ENCODE data around the gene DCPS. TPM values are rescaled to one million over a fixed set of nuclear protein-coding genes. Genes with fewer than 3 reads are reported as not detected.

Gene DCPS
- total RNA-seq, 1 donor from 2014 or later: 11.3 TPM

DNA sequence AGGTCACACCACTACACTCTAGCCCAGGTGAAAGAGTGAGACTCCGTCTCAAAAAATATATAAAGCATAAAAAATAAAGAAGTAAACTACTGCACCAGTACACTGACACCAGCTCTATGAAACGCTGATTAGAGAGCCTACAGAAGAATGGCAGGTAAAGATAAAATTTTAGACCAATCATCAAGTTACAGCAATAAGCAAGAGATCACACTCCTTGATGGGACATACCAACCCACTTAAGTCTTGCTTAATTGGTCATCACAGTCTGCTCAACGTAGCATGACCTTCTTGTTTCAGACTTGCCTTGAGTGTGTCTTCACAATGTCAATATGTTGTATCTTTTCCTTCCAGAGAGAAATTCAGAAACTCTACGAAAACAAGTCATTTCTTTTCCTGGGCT, 47.6 kb upstream of the DCPS start:
- H3K27ac Mint-ChIP-seq (ENCODE audit: unreplicated experiment): no peak overlapping the region
- no peaks in the 10 kb centered on the region for H3K9me3 Mint-ChIP-seq (ENCODE audit: unreplicated experiment)
- no peaks in the 10 kb centered on the region for H3K79me2 ChIP-seq (ENCODE audit: insufficient read depth, low read length)
- no peak overlapping the region for H3K27ac ChIP-seq (ENCODE audit: low read depth, low read length)
- H3K9me3 ChIP-seq (ENCODE audit: insufficient read depth, low read depth, low read length): no peaks in the 10 kb centered on the region
- H2AFZ ChIP-seq (ENCODE audit: low read depth, low read length): no peak overlapping the region
- H3K4me1 Mint-ChIP-seq (ENCODE audit: low read depth, unreplicated experiment): peaks cover 8% of the 10 kb centered on the region
- H3K36me3 ChIP-seq (ENCODE audit: insufficient read depth, low read length): peaks cover 28% of the 10 kb centered on the region
- no peak overlapping the region for H3K4me3 Mint-ChIP-seq (ENCODE audit: unreplicated experiment)
- H3K27me3 ChIP-seq (ENCODE audit: insufficient read depth, low read length): no peaks in the 10 kb centered on the region
- H3K4me3 ChIP-seq (ENCODE audit: insufficient read depth, low read depth, low read length): no peak overlapping the region
- no peak overlapping the region for H3K9ac ChIP-seq (ENCODE audit: low read length)
- H3K4me2 ChIP-seq (ENCODE audit: low read length): no peak overlapping the region
- no peaks in the 10 kb centered on the region for H3K27me3 Mint-ChIP-seq (ENCODE audit: low read depth, unreplicated experiment)
- FAIRE-seq: no peak
- no peak for DNase-seq (ENCODE audit: low read depth)
- H3K4me1 ChIP-seq (ENCODE audit: insufficient read depth, low read length): peaks cover 8% of the 10 kb centered on the region
- peaks cover 17% of the 10 kb centered on the region for H3K36me3 Mint-ChIP-seq (ENCODE audit: low read depth, unreplicated experiment)
- peaks cover 42% of the 10 kb centered on the region for H4K20me1 ChIP-seq (ENCODE audit: insufficient read depth, low read length)
- TF ChIP-seq, protein P1, sequence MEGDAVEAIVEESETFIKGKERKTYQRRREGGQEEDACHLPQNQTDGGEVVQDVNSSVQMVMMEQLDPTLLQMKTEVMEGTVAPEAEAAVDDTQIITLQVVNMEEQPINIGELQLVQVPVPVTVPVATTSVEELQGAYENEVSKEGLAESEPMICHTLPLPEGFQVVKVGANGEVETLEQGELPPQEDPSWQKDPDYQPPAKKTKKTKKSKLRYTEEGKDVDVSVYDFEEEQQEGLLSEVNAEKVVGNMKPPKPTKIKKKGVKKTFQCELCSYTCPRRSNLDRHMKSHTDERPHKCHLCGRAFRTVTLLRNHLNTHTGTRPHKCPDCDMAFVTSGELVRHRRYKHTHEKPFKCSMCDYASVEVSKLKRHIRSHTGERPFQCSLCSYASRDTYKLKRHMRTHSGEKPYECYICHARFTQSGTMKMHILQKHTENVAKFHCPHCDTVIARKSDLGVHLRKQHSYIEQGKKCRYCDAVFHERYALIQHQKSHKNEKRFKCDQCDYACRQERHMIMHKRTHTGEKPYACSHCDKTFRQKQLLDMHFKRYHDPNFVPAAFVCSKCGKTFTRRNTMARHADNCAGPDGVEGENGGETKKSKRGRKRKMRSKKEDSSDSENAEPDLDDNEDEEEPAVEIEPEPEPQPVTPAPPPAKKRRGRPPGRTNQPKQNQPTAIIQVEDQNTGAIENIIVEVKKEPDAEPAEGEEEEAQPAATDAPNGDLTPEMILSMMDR (IDR thresholded peaks at IDR 0.05; ENCODE audit: insufficient read depth, low read depth, low read length): no peak
- no peak for TF ChIP-seq EZH2 (IDR thresholded peaks at IDR 0.05; ENCODE audit: insufficient read depth, low read length)

DNA sequence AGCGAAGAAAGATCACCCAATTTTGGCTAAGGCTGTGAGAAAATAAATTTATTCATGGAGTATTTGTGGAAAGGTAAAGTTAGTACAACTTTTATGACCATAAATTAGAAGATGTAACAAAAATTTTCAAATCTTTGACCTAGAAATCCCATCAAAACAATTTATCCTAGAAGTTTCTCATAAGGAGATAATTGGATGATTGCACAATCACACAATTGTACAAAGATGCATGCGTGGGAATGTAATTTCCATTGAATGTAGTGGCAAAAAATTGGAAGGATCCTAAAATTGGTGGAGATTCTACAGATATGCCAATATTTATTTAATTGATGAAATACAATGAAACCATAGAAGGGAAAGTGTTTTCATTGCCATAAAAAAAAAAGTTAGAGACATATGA, 46.7 kb upstream of the DCPS start:
- Histone ChIP-seq H2AFZ (ENCODE audit: low read depth, low read length) (no peak overlapping the region), H4K20me1 (ENCODE audit: insufficient read depth, low read length) (peaks cover 45% of the 10 kb centered on the region), H3K36me3 (ENCODE audit: insufficient read depth, low read length) (peaks cover 30% of the 10 kb centered on the region), H3K4me3 (ENCODE audit: insufficient read depth, low read depth, low read length) (no peak overlapping the region), H3K79me2 (ENCODE audit: insufficient read depth, low read length) (no peaks in the 10 kb centered on the region), H3K4me1 (ENCODE audit: insufficient read depth, low read length) (peaks cover 8% of the 10 kb centered on the region), H3K27me3 (ENCODE audit: insufficient read depth, low read length) (no peaks in the 10 kb centered on the region), H3K9ac (ENCODE audit: low read length) (no peak overlapping the region), H3K27ac (ENCODE audit: low read depth, low read length) (no peak overlapping the region), H3K4me2 (ENCODE audit: low read length) (no peak overlapping the region), H3K9me3 (ENCODE audit: insufficient read depth, low read depth, low read length) (no peaks in the 10 kb centered on the region)
- H3K27me3 Mint-ChIP-seq (ENCODE audit: low read depth, unreplicated experiment): no peaks in the 10 kb centered on the region
- TF ChIP-seq, protein P1 (IDR thresholded peaks at IDR 0.05; ENCODE audit: insufficient read depth, low read depth, low read length): no peak
- TF ChIP-seq EZH2 (IDR thresholded peaks at IDR 0.05; ENCODE audit: insufficient read depth, low read length): no peak
- no peak overlapping the region for H3K27ac Mint-ChIP-seq (ENCODE audit: unreplicated experiment)
- no peak overlapping the region for H3K4me3 Mint-ChIP-seq (ENCODE audit: unreplicated experiment)
- H3K36me3 Mint-ChIP-seq (ENCODE audit: low read depth, unreplicated experiment): peaks cover 17% of the 10 kb centered on the region
- DNase-seq (ENCODE audit: low read depth) (no peak), FAIRE-seq (no peak)
- H3K9me3 Mint-ChIP-seq (ENCODE audit: unreplicated experiment): no peaks in the 10 kb centered on the region
- H3K4me1 Mint-ChIP-seq (ENCODE audit: low read depth, unreplicated experiment): peaks cover 8% of the 10 kb centered on the region

DNA sequence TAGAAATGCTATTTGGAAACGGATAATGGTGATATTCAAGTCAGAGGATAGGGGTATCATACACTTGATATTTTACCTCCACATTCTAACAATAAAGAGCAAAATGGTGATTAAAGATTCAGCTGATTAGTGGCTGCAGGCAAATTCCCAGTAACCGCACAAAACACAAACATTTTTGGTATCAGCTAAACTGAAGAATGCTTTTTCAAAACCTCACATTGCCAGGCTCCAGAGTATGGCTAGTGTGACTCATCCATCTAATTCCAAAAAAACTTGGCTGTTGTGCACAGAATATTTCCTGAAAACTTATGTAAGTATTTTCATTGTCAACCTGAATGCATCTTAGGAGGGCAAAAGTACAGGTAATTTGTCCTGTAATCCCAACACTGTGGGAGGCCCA, 46.1 kb upstream of the DCPS start:
- H3K79me2 ChIP-seq (ENCODE audit: insufficient read depth, low read length): no peaks in the 10 kb centered on the region
- peak overlapping the region; percentile 16 for H3K4me2 ChIP-seq (ENCODE audit: low read length)
- H2AFZ ChIP-seq (ENCODE audit: low read depth, low read length): no peak overlapping the region
- H4K20me1 ChIP-seq (ENCODE audit: insufficient read depth, low read length): peaks cover 48% of the 10 kb centered on the region
- no peaks in the 10 kb centered on the region for H3K27me3 ChIP-seq (ENCODE audit: insufficient read depth, low read length)
- H3K27me3 Mint-ChIP-seq (ENCODE audit: low read depth, unreplicated experiment): no peaks in the 10 kb centered on the region
- no peak overlapping the region for H3K27ac ChIP-seq (ENCODE audit: low read depth, low read length)
- H3K9ac ChIP-seq (ENCODE audit: low read length): no peak overlapping the region
- FAIRE-seq (no peak), DNase-seq (ENCODE audit: low read depth) (peak; percentile 70)
- TF ChIP-seq, protein P1 (IDR thresholded peaks at IDR 0.05; ENCODE audit: insufficient read depth, low read depth, low read length): no peak
- TF ChIP-seq EZH2 (IDR thresholded peaks at IDR 0.05; ENCODE audit: insufficient read depth, low read length): no peak
- H3K9me3 Mint-ChIP-seq (ENCODE audit: unreplicated experiment): no peaks in the 10 kb centered on the region
- no peak overlapping the region for H3K4me3 Mint-ChIP-seq (ENCODE audit: unreplicated experiment)
- peaks cover 17% of the 10 kb centered on the region for H3K36me3 Mint-ChIP-seq (ENCODE audit: low read depth, unreplicated experiment)
- no peaks in the 10 kb centered on the region for H3K9me3 ChIP-seq (ENCODE audit: insufficient read depth, low read depth, low read length)
- H3K4me1 Mint-ChIP-seq (ENCODE audit: low read depth, unreplicated experiment): peaks cover 8% of the 10 kb centered on the region
- H3K4me1 ChIP-seq (ENCODE audit: insufficient read depth, low read length): peaks cover 8% of the 10 kb centered on the region
- peaks cover 34% of the 10 kb centered on the region for H3K36me3 ChIP-seq (ENCODE audit: insufficient read depth, low read length)
- H3K4me3 ChIP-seq (ENCODE audit: insufficient read depth, low read depth, low read length): no peak overlapping the region
- no peak overlapping the region for H3K27ac Mint-ChIP-seq (ENCODE audit: unreplicated experiment)

Measured in astrocyte (in vitro differentiated cells and primary cell).